GM23338 (cell line): ENCODE data around the gene OPN1SW. TPM values are rescaled to one million over a fixed set of nuclear protein-coding genes. Genes with fewer than 3 reads are reported as not detected.
A peak's percentile ranks its signal among the peaks of the same experiment; 100 is the strongest.

Experiments
- ATAC-seq: fragments of 200-7000 bp; cut with Tn5 transposase; 3 replicates; pipeline ENCODE4 v1.9.1; 2020
- DNase-seq: peaks from one replicate; pipeline ENCODE4 v3.0.0-alpha.2; 2015; ENCODE audit warnings: low spot score
- H2AFZ ChIP-seq: fragments of 200-600 bp; sonication (generic); 2 replicates; pipeline ENCODE4 v1.8.0; 2016; ENCODE audit warnings: antibody characterized with exemption, mild to moderate bottlenecking, moderate library complexity
- H3F3A ChIP-seq: fragments of 200-600 bp; sonication (generic); replicated peaks from 2 replicates; pipeline ENCODE4 v1.8.0; 2017; ENCODE audit warnings: antibody characterized with exemption, mixed run types, low read depth
- H3K27ac ChIP-seq: fragments of 200-600 bp; sonication (generic); 2 replicates; pipeline ENCODE4 v1.6.1; 2016; ENCODE audit warnings: low read depth
- H3K27me3 ChIP-seq: fragments of 200-600 bp; sonication (generic); 2 replicates; pipeline ENCODE4 v1.8.0; 2016; ENCODE audit warnings: mild to moderate bottlenecking, mixed run types, moderate library complexity; ENCODE audit not compliant: insufficient read depth
- H3K36me3 ChIP-seq: fragments of 200-600 bp; sonication (generic); 2 replicates; pipeline ENCODE4 v1.8.0; 2016; ENCODE audit warnings: mild to moderate bottlenecking; ENCODE audit not compliant: insufficient read depth
- H3K4me1 ChIP-seq: fragments of 200-600 bp; sonication (generic); 2 replicates; pipeline ENCODE4 v1.8.0; 2016; ENCODE audit warnings: mild to moderate bottlenecking, moderate library complexity; ENCODE audit not compliant: insufficient read depth
- H3K4me2 ChIP-seq: fragments of 200-600 bp; sonication (generic); 2 replicates; pipeline ENCODE4 v1.7.1; 2017; ENCODE audit warnings: mixed run types
- H3K4me3 ChIP-seq: fragments of 200-600 bp; sonication (generic); 2 replicates; pipeline ENCODE4 v1.6.1; 2016; ENCODE audit warnings: mixed run types
- H3K79me2 ChIP-seq: fragments of 200-600 bp; sonication (generic); replicated peaks from 2 replicates; pipeline ENCODE4 v1.8.0; 2017; ENCODE audit warnings: mild to moderate bottlenecking; ENCODE audit not compliant: insufficient read depth
- H3K9me2 ChIP-seq: fragments of 200-600 bp; sonication (generic); 2 replicates; pipeline ENCODE4 v1.8.0; 2017; ENCODE audit not compliant: insufficient read depth
- H4K20me1 ChIP-seq: fragments of 200-600 bp; sonication (generic); replicated peaks from 2 replicates; pipeline ENCODE4 v1.8.0; 2017; ENCODE audit warnings: mild to moderate bottlenecking; ENCODE audit not compliant: insufficient read depth
- H3K27ac Mint-ChIP-seq: 2 replicates; pipeline ENCODE4 v1.8.0; 2020; ENCODE audit warnings: inconsistent platforms, mild to moderate bottlenecking, moderate library complexity, mixed read lengths
- H3K27me3 Mint-ChIP-seq: 3 replicates; pipeline ENCODE4 v1.8.0; 2022; ENCODE audit warnings: low read depth, mild to moderate bottlenecking, moderate library complexity, mixed read lengths, inconsistent platforms; ENCODE audit not compliant: insufficient read depth, poor library complexity
- H3K36me3 Mint-ChIP-seq: 3 replicates; pipeline ENCODE4 v1.8.0; 2021; ENCODE audit warnings: low read depth, mild to moderate bottlenecking, inconsistent platforms, moderate library complexity, mixed read lengths
- H3K4me1 Mint-ChIP-seq: 3 replicates; pipeline ENCODE4 v1.8.0; 2020; ENCODE audit warnings: mild to moderate bottlenecking, inconsistent platforms, mixed read lengths
- H3K4me3 Mint-ChIP-seq: 3 replicates; pipeline ENCODE4 v1.8.0; 2021; ENCODE audit warnings: moderate library complexity, mild to moderate bottlenecking, inconsistent platforms, mixed read lengths
- H3K9me3 Mint-ChIP-seq: 3 replicates; pipeline ENCODE4 v1.8.0; 2020; ENCODE audit warnings: moderate library complexity, mild to moderate bottlenecking, inconsistent platforms, mixed read lengths
- CREB1 ChIP-seq: fragments of 250-450 bp; sonication (Bioruptor Pico); IDR thresholded peaks from 2 replicates; pipeline ENCODE4 v1.5.0; 2020; ENCODE audit warnings: low read depth, mild to moderate bottlenecking, moderate library complexity
- CTCF ChIP-seq, 2 experiments: fragments of 200-600 bp in 1 of 2; sonication (generic) in 1 of 2; conservative IDR thresholded peaks; 2 replicates each; pipeline versions ENCODE4 v1.5.1 to v1.6.1; 2016 to 2017; ENCODE audit warnings: antibody characterized with exemption in 2 of 2, low read depth in 2 of 2, mild to moderate bottlenecking in 2 of 2, moderate library complexity in 1 of 2
- EZH2 ChIP-seq: fragments of 200-600 bp; sonication (generic); IDR thresholded peaks from one replicate; pipeline ENCODE4 v1.8.0; 2017; ENCODE audit warnings: antibody characterized with exemption, mild to moderate bottlenecking, low read depth; ENCODE audit not compliant: unreplicated experiment
- EZH2phosphoT487 ChIP-seq: fragments of 200-600 bp; sonication (generic); IDR thresholded peaks from one replicate; pipeline ENCODE4 v1.8.1; 2018; ENCODE audit warnings: antibody characterized with exemption; ENCODE audit not compliant: unreplicated experiment
- JUNB ChIP-seq: IDR thresholded peaks from one replicate; pipeline ENCODE4 v1.6.1; 2016; ENCODE audit warnings: antibody characterized with exemption; ENCODE audit not compliant: unreplicated experiment
- NANOG ChIP-seq: IDR thresholded peaks from 2 replicates; pipeline ENCODE4 v1.6.1; 2016; ENCODE audit warnings: antibody characterized with exemption, borderline replicate concordance
- POLR2AphosphoS5 ChIP-seq: IDR thresholded peaks from 2 replicates; pipeline ENCODE4 v1.6.1; 2016; ENCODE audit warnings: antibody characterized with exemption, low read depth
- STAT1 ChIP-seq: IDR thresholded peaks from one replicate; pipeline ENCODE4 v1.6.1; 2016; ENCODE audit warnings: antibody characterized with exemption; ENCODE audit not compliant: unreplicated experiment
- ZNF114 ChIP-seq: fragments of 250-450 bp; sonication (Bioruptor Pico); IDR thresholded peaks from 2 replicates; pipeline ENCODE4 v1.5.0; 2020; ENCODE audit warnings: mild to moderate bottlenecking, moderate library complexity
- ZNF331 ChIP-seq: fragments of 250-450 bp; sonication (Bioruptor Pico); IDR thresholded peaks from 2 replicates; pipeline ENCODE4 v1.5.0; 2020; ENCODE audit warnings: low read depth, mild to moderate bottlenecking, moderate library complexity
- ZNF462 ChIP-seq: fragments of 250-450 bp; sonication (Bioruptor Pico); IDR thresholded peaks from 2 replicates; pipeline ENCODE4 v1.5.0; 2020; ENCODE audit warnings: mild to moderate bottlenecking, moderate library complexity
- polyA plus RNA-seq: library from polyadenylated mRNA; unstranded; fragments of >200 nt; fragmentation: Nextera tagmentation; extraction: Ambion mirVana; gene quantifications from 2 replicates; pipeline ENCODE4 v1.2.1, GENCODE V29; 2016
- total RNA-seq: library from RNA; depleted of rRNA; stranded (reverse); fragments of >200 nt; shearing (Covaris generic); gene quantifications from 2 replicates; pipeline ENCODE4 v1.2.3, GENCODE V29; 2014
- TF ChIP-seq, protein P1 (sequence below): IDR thresholded peaks from 2 replicates; pipeline ENCODE4 v1.6.1; 2016; ENCODE audit warnings: antibody characterized with exemption
- TF ChIP-seq, protein P2 (sequence below): IDR thresholded peaks from one replicate; pipeline ENCODE4 v1.6.1; 2018; ENCODE audit warnings: antibody characterized with exemption; ENCODE audit not compliant: unreplicated experiment

OPN1SW gene
- total and polyA plus RNA-seq, 2 experiments from 2014 or later = 0.50 TPM; not detected in 1

DNA sequence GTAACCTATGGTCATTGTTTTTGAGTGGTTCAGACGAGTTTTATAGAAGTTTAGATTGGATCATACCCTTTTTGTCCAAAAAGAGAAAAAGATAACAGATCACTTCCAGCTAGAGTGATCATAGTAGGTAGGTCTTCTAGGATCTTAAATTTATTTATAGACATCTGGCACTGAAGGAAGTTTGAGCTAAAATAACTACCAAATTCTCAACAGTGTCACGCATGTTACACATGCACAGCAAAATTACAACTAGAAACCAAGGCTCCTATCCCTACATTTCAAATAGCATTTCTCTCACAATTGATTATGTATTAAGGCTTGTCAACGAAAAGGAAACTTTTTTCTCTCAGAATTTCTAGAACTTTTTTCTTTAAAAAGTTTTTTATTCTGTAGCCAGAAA is 34.1 kb downstream of the OPN1SW start:
- H3K36me3 ChIP-seq = no peaks in the 10 kb centered on the region
- no peak for DNase-seq
- no peak overlapping the region for H3K27ac ChIP-seq
- no peaks in the 10 kb centered on the region for H3K9me3 Mint-ChIP-seq
- no peak for ATAC-seq
- peaks cover 8% of the 10 kb centered on the region for H3K36me3 Mint-ChIP-seq
- H3F3A ChIP-seq = no peaks in the 10 kb centered on the region
- peaks cover 5% of the 10 kb centered on the region for H3K27me3 Mint-ChIP-seq
- H3K27me3 ChIP-seq = no peaks in the 10 kb centered on the region
- peak overlapping the region; percentile 87; the same call in 1 of the 2 replicates for H3K4me3 ChIP-seq
- no peak overlapping the region for H2AFZ ChIP-seq
- TF ChIP-seq ZNF462 (CRISPR knock-in tag) (no peak), ZNF114 (CRISPR knock-in tag) (no peak), EZH2 (no peak), STAT1 (no peak), EZH2phosphoT487 (no peak), JUNB (no peak), POLR2AphosphoS5 (no peak), NANOG (no peak), ZNF331 (CRISPR knock-in tag) (no peak), CTCF (conservative IDR thresholded peaks at IDR 0.05; ENCODE audit: low read depth in 2 of 2) (no peak), CREB1 (CRISPR knock-in tag) (no peak)
- TF ChIP-seq, protein P1, sequence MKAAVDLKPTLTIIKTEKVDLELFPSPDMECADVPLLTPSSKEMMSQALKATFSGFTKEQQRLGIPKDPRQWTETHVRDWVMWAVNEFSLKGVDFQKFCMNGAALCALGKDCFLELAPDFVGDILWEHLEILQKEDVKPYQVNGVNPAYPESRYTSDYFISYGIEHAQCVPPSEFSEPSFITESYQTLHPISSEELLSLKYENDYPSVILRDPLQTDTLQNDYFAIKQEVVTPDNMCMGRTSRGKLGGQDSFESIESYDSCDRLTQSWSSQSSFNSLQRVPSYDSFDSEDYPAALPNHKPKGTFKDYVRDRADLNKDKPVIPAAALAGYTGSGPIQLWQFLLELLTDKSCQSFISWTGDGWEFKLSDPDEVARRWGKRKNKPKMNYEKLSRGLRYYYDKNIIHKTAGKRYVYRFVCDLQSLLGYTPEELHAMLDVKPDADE = no peak
- TF ChIP-seq, protein P2, sequence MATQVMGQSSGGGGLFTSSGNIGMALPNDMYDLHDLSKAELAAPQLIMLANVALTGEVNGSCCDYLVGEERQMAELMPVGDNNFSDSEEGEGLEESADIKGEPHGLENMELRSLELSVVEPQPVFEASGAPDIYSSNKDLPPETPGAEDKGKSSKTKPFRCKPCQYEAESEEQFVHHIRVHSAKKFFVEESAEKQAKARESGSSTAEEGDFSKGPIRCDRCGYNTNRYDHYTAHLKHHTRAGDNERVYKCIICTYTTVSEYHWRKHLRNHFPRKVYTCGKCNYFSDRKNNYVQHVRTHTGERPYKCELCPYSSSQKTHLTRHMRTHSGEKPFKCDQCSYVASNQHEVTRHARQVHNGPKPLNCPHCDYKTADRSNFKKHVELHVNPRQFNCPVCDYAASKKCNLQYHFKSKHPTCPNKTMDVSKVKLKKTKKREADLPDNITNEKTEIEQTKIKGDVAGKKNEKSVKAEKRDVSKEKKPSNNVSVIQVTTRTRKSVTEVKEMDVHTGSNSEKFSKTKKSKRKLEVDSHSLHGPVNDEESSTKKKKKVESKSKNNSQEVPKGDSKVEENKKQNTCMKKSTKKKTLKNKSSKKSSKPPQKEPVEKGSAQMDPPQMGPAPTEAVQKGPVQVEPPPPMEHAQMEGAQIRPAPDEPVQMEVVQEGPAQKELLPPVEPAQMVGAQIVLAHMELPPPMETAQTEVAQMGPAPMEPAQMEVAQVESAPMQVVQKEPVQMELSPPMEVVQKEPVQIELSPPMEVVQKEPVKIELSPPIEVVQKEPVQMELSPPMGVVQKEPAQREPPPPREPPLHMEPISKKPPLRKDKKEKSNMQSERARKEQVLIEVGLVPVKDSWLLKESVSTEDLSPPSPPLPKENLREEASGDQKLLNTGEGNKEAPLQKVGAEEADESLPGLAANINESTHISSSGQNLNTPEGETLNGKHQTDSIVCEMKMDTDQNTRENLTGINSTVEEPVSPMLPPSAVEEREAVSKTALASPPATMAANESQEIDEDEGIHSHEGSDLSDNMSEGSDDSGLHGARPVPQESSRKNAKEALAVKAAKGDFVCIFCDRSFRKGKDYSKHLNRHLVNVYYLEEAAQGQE = no peak
- H3K79me2 ChIP-seq = peaks cover 72% of the 10 kb centered on the region
- peaks cover 15% of the 10 kb centered on the region for H3K4me1 ChIP-seq
- no peak overlapping the region for H3K4me3 Mint-ChIP-seq
- no peak overlapping the region for H3K27ac Mint-ChIP-seq
- H4K20me1 ChIP-seq = peaks cover 61% of the 10 kb centered on the region
- peaks cover 2% of the 10 kb centered on the region; the same call in 1 of the 2 replicates for H3K9me2 ChIP-seq
- H3K4me1 Mint-ChIP-seq = peaks cover 15% of the 10 kb centered on the region
- H3K4me2 ChIP-seq = peak overlapping the region; percentile 95; the same call in 1 of the 2 replicates
